Midbrain (tissue), 1 donor: ENCODE measurements around the gene TECPR2.

ENCODE experiments used
- DNase-seq: peaks from one replicate; lab custom pipeline; 2025; lab: John Stamatoyannopoulos, UW

TECPR2 gene

DNA sequence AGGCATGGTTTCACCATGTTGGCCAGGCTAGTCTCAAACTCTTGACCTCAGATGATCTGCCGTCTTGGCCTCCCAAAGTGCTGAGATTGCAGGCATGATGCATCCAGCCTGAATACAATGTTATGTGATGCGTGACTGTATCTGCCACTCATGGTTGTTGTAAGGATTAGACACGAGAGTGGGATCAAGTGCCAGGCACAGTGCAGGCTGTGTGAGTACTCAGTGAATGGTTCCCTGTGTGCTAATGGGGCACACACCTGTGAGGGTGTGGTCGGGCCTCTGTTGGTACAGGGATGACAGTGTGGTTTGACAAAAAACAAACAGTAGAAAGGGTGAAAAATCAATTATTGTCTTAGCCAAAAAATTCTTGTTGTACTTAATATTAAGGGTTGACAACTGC lies 61.8 kb downstream of the TECPR2 start:
- DNase-seq, result no peak

DNA sequence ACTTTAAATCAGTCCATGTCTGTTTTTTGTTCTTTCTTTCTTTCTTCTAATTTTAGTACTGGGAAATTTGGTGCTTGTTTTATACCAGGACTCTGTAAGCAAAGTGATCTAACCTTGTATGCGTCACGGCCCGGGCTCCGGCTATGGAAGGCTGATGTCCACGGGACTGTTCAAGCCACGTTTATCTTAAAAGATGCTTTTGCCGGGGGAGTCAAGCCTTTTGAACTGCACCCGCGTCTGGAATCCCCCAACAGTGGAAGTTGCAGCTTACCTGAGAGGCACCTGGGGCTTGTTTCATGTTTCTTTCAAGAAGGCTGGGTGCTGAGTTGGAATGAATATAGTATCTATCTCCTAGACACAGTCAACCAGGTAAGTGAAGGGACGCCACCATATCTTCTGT lies 62.2 kb downstream of the TECPR2 start:
- DNase-seq, result no peak

DNA sequence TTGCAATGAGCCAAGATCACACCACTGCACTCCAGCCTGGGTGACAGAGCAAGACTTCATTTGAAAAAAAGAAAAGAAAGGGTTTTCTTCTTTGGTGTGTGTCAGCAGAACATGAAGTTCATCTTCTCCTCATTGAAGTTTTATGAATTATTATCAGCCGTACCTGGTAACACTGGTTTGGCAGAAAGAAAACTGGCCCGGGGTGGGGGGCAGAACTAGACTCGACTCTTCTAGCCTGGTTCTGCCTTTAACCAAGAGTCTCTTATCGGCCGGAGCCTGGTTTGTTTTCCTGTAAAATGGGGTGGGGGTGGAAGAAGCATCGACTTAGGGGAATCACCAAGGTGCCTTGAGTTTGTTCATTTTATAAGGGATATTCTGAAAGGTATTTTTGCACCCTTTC lies 64.1 kb downstream of the TECPR2 start:
- no peak for DNase-seq

DNA sequence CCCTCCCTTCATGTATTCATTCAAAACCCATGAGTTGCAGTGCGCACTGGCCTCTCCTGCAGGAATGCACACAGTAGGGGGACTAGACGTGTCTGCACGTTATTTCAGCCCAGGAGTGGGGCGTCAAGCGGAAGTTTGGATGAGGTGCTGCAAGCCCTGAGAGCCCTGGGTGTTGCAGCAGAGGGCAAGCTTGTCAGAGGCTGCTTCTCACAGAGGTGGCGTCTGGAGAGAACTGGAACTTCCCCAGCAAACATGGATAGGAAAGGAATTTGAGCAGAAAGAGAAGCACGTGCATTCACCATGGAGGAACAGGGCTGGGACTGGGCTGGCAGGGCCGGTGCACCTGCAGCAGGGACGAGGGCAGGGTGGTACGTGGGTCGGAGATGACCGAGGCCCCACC lies 64.9 kb downstream of the TECPR2 start:
- DNase-seq, result no peak

DNA sequence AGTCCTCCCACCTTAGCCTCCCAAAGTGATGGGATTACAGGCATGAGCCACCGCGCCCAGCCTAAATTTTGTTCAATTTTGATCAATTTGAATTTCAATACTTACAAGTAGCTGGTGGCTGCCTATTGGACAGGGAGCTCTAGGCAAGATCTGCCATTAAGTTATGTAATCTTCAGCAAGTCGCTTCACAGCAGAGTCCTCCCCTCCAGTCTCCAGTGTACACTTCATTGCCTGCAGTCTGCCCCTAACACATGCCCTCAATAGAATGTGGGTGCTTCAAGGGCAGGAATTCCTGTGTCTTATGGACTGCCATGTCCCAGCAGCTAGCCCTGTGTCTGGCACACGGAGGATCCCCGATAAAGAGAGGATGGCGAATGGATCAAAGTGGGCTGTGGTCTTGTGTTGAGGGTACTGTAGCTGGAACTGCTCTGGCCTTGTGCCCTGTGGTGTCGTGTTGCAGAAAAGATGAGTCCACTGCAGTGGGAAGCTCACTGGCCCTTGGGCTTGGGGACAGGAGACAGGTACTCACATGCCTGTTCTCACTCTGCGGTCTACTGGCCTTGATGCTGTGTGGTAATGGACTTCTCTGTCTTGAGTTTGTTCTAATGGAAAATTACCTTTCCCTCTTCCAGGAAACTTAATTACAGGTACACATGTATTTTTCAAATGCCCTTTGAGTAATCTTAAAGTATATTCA lies 67.6 kb downstream of the TECPR2 start:
- DNase-seq, result no peak

DNA sequence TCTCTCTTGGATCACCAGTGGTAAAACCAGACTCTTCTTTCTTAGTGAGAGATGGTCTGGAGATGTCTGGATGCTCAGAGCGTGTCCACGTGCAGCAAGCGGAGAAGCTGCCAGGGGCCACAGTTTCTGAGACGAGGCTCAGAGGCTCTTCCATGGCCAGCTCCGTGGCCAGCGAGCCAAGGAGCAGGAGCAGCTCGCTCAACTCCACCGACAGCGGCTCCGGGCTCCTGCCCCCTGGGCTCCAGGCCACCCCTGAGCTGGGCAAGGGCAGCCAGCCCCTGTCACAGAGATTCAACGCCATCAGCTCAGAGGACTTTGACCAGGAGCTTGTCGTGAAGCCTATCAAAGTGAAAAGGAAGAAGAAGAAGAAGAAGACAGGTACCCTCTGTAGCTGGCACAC lies 69.0 kb downstream of the TECPR2 start:
- DNase-seq, result no peak

DNA sequence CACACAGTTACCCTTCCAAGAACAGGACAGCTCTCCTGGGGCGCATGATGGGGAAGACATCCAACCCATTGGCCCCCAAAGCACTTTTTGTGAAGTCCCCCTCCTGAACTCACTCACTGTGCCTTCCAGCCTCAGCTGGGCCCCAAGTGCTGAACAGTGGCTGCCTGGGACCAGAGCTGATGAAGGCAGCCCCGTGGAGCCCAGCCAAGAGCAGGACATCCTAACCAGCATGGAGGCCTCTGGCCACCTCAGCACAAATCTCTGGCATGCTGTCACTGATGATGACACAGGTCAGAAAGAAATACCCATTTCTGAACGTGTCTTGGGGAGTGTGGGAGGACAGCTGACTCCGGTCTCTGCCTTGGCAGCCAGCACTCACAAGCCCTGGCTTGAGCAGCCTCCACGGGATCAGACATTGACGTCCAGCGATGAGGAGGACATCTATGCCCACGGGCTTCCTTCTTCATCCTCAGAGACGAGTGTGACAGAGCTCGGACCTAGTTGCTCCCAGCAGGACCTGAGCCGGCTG lies 72.0 kb downstream of the TECPR2 start:
- no peak for DNase-seq

DNA sequence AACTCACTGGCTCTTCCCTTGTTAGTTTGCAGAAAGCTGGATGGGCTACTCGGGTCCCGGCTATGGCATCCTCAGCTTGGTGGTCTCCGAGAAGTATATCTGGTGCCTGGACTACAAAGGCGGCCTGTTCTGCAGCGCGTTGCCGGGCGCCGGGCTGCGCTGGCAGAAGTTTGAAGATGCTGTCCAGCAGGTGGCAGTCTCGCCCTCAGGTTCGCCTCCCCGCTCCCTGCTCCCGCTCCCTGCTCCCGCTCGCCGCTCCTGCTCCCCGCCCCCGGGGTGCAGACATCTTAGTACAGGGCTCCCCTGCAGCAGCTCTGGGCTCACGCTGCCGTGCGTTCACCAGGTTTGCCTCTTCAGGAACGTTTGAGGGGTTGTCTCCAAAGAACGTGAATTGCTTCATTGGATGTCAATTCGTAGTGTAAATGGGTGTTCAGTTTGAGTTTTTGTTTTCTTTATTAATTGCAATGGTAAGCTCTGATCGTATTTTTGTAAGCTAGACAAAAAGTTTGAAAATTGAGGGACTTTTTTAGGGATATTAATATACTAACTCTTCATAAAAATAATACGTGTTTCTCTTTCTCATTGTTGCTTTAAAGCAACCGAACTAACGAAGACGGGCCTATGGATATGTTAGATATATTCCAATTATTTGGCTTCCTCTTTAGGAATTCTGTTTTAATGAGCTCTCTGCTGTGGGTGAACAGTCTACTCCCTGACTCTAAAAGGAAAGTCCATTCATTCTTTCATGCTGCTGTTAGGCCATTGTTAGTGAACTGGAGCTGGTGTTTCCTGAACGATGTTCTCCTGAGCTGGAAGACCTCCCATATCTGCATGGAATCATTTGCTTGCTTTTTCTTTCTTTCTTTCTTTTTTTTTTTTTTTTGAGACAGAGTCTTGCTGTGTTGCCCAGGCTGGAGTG lies 75.5 kb downstream of the TECPR2 start:
- peak; percentile 89 for DNase-seq

DNA sequence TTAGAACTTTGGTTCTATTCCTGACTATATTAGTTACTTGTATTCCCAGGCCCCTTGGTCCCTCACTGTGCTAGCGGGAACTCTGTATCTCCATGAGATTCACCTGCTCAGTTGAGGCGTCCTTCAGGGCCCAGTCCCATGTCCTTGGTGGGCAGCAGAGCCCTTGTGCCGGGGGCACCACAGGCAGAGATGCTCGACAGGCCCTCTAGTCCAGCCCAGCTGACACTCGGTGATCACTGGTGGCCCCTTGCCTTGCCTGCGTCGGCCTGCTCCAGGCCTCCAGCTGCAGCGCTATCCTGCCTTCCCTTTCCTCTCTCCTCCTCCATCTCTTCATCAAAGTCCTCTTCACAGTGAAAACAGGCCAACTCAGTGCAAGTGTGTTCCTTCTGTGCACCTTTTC lies 76.8 kb downstream of the TECPR2 start:
- no peak for DNase-seq

DNA sequence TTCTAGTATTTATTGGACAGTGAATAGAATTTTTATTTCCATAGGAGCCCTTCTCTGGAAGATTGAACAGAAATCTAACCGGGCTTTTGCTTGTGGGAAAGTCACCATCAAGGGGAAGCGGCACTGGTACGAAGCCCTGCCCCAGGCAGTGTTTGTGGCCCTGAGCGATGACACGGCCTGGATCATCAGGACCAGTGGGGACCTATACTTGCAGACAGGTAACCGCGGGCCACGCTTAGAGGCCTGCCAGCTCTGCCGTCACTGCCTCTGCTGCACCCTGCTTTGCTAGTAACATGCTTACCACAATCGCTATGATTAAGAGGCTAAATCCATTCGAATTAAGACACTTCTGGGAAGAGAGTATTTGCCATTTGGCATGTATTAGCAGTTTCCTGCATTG lies 77.7 kb downstream of the TECPR2 start:
- no peak for DNase-seq

DNA sequence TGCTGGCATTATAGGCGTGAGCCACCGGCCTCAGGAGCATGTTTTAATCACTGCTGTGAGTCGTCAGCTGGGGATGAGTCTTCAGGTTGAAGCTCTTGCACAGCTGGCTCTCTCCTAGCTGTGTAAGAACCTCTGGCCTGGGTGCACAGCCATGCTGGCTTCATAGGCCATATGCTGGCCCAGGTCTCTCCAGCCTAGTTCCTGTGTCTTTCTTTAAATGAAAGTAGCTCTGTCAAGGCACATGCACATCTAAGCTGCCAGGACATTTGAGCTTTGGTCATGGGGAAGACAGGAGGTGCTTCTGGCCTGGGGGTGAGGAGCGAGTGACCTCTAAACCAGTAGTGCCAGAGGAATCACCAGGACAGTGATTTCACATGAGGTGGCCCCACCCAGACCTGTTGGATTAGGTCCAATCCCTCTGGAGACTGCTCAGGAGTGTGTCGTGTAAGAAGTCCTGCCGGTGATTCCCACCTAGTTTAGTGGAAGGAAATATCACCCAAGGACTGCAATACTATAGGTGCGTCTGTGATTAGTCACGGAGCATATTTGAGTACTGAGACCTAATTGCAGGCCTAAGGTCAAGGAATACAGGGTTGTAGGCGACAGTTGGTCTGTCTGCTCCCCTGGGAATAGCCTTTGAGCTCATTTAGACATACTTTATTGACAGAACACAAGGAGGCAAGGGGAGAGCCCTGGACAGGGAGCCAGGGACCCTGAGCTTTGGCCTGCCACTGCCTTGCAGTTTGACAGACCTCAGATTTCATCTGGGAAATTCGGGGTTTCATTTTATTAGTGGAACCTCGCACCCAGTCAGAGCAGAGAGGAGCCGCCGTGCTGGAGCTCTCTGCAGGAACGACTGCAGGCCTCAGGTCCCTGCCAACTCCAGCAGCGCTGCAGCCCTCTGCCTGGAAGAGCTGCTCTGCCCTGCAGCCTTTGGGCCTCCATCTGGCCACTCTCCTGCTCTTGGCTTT lies 79.8 kb downstream of the TECPR2 start:
- no peak for DNase-seq

DNA sequence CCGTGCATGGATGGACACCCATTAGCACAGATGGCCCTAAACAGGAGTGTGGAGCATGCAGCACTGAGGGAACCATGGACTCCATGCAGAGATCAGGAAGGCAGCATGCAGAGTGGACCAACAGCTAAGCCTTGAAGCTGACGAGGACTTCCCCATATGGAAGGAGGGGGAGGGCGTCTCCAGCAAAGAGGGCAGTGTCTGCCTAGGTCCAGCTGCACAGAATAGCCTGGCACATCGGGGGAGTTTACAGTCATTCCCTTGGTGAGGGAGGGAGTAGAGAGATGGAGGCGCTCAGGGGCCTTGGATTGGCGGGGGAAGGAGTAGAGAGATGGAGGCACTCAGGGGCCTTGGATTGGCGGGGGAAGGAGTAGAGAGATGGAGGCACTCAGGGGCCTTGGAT lies 82.3 kb downstream of the TECPR2 start:
- DNase-seq, result peak; percentile 52

DNA sequence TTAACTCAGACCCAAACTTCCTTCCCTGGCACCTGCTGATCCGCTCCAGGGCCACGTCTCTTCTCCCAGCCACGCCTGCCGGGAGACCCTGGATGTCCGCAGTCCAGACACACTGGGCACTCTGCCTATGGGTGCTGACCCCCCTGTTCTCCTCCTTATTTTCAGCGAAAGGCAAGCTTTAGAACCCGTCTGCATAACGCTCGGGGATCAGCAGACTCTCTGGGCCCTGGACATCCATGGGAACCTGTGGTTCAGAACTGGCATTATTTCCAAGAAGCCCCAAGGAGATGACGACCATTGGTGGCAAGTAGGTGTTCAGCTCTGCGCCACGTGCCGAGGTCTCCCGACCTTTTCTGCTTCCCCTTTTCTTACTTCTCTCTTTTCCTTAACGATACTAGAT lies 82.9 kb downstream of the TECPR2 start:
- DNase-seq, result no peak

DNA sequence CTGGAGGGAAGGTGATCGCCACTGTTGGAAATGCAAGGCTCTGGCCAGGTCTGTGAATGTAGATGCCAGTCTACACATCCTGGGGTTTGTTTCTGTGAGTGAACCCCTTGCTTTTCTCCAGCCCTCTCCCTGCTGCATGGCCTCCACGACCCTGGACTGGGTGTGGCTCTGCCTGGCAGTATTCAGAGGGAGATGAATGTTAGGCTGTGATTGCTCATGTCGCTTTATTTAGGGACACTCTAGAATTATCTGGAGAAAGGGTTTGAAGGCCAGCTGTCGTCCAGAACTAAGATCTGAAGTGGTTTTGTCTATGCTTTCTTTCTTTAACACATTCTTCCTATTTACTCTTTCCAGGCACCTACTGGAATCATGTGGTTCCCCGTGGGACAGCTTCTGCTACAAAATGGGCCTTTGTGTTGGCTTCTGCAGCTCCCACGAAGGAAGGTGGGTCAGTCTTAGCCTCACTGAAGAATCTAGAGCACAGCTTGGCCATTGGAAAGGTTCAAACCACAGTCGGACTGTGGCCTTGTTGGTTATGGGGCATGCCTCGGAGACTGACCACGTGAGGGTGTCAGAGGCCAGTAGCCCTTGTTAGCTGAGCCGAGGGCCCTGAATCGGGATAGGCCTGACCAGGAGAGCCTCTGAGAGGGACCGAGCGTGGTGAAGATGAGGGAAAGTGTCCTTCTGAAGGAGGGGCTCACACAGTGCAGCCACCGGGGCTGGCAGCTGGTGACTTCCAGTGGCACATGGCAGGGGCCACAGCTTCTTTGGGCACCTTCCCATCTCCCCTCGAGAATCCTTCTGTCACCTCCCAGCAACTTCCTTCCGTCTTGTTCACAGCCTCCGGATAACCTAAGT lies 87.7 kb downstream of the TECPR2 start:
- no peak for DNase-seq

DNA sequence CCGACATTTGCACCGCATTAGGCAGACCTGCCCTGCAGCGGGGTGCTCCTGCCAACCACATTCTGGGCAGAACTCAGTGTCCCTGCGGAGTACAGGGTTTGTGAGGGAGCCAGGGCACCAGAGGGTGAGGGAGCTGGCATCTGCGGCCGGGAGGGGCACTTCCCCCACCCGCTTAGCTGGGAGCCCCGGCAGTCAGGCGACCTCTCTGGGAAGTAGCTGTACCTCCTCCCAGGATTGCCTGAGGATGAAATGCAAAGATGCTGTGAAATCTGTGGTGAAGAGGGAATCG lies 88.3 kb downstream of the TECPR2 start:
- DNase-seq, result peak; percentile 51

DNA sequence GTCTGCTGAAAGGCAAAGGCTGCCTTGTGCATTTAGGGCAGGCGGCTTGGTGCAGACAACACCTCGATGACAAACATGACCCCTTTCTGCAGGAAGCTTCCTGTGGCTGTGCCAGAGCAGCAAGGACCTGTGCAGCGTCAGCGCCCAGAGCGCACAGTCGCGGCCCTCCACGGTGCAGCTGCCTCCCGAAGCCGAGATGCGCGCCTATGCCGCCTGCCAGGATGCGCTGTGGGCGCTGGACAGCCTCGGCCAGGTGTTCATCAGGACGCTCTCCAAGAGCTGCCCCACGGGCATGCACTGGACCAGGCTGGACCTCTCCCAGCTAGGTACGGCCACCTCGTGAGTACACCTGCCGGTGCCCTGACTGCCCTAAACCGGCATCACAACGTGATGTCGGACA lies 89.6 kb downstream of the TECPR2 start:
- DNase-seq, result no peak

DNA sequence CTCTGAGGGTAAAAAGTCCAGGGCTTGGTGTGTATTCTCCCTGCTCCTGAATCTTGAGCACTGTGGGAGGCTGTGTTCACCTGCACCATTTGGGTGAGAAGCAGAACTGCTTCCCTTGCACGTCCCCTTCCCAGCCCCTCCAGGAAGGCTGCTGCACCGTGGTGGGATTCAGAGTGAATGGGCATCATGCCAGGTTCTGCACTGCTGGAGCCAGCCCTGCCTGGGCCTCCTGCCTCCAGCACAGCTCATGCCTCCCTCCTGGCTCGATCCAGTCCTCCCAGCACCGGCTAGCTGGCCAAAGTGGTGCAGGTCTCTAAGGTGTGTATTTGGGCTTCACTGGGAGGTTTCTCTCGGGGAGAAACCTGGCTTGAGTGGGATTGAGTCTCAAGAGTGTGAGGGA lies 92.0 kb downstream of the TECPR2 start:
- DNase-seq, result no peak

DNA sequence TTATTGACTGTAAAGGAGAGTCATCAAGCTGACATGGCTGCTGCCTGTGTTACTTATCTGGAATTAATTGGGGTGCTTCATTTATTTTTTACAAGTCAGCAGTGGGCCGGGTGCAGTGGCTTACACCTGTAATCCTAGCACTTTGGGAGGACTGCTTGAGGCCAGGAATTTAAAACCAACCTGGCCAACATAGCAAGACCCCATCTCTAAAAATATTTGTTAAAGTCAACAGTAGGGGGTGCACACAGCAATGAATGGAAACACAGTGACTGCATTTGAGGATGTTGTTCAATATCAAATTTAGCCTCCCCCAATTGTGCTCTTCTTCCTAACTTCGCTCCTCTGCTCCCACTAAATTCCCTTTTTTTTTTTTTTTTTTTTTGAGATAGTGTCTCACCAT lies 94.8 kb downstream of the TECPR2 start:
- DNase-seq, result no peak

DNA sequence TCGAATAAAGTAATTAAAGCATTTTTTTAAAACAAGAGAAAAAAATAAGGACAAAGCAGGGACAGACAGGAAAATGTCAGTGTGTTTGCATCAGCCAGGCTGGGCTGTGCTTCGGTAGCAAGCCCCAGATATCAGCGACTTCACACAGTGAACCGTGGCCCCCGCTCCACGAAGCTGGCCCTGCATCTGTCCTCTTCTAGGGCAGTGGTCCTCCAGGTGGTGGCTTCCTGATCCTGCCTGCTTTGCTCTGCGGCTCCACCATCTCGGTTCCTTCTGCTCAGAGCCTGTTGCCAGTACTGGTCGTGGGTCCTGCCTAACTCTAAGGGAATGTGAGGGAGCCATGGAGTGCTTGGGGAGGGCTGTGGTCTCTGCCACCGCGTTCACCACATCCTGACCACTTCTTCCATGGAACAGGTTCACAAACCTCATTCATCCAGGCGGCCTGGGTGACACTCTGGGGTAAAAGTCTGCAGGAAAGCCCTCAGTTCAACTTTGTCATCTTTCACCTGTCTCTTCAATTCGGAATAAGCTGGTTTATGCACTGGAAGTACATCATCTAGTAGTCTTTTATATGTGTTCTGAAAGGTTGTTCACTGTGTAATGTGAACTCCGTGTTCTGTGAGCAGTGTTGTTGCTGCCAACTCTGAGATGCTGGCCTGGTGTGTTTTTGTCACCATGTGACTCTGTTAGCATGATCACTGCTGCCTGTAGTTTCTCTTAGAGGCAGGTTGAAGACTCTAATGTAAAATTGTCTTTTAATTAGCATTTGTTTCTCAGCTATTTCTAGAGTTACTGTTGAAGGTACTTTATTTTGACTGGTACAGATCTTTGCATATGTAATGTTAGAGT lies 99.0 kb downstream of the TECPR2 start:
- DNase-seq, result no peak

DNA sequence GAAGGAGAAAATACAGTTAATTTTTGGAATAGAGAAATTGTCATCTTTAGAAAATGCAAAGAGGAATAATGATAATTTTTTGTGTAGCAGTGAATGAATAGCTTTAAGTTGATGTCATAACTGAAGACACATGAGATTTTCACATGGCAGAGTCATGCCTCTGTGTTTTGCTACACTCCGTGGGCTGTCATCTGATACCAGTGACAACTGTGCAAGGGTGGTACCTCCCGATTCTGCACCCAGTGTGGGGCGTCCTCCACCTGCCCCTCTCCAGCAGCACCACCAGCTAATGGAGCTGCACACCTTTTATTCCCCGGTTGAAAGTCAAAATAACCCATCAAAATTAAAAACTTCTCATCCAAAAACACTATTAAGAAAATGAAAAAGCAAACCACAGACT lies 99.7 kb downstream of the TECPR2 start:
- DNase-seq, result no peak
